Ectodermal cell (in vitro differentiated cells): ENCODE data around the gene SYPL2.

Source experiments
- H3K27ac ChIP-seq: 2 replicates; pipeline ENCODE4 v1.7.0; 2013; ENCODE audit warnings: mild to moderate bottlenecking, low read depth, low read length; ENCODE audit not compliant: insufficient read depth, poor library complexity, severe bottlenecking
- H3K27me3 ChIP-seq: 2 replicates; pipeline ENCODE4 v1.7.0; 2013; ENCODE audit warnings: mild to moderate bottlenecking, low read length; ENCODE audit not compliant: insufficient read depth, control insufficient read depth, poor library complexity, severe bottlenecking
- H3K36me3 ChIP-seq: one replicate; pipeline ENCODE4 v1.7.0; 2013; ENCODE audit warnings: low read length; ENCODE audit not compliant: control insufficient read depth, insufficient read depth
- H3K4me1 ChIP-seq: one replicate; pipeline ENCODE4 v1.7.0; 2013; ENCODE audit warnings: low read length; ENCODE audit not compliant: control insufficient read depth, insufficient read depth
- H3K4me3 ChIP-seq: 2 replicates; pipeline ENCODE4 v1.7.0; 2013; ENCODE audit warnings: low read depth, low read length, control low read depth; ENCODE audit not compliant: insufficient read depth
- H3K9me3 ChIP-seq: 2 replicates; pipeline ENCODE4 v1.7.0; 2013; ENCODE audit warnings: mild to moderate bottlenecking, low read length, moderate library complexity; ENCODE audit not compliant: control insufficient read depth
- WGBS, 2 experiments: methylation state at CpG; one replicate each; pipeline ENCODE4 v1.1.7; 2013; ENCODE audit warnings: missing lambda C conversion rate in 2 of 2; 5-methylcytosine and 5-hydroxymethylcytosine counted together

SYPL2 gene

GRCh38 chr1:109481646-109482045 lies 15.3 kb downstream of the SYPL2 start:
- Histone ChIP-seq H3K4me3 (no peak overlapping the region), H3K4me1 (no peaks in the 10 kb centered on the region), H3K9me3 (no peaks in the 10 kb centered on the region), H3K27ac (no peak overlapping the region), H3K27me3 (peaks cover 27% of the 10 kb centered on the region), H3K36me3 (no peaks in the 10 kb centered on the region)
- WGBS, 2 experiments, result 82 to 89% methylated on average over 2 of the region's 2 CpGs

- H3K36me3 ChIP-seq, result no peaks in the 10 kb centered on the region
- peaks cover 24% of the 10 kb centered on the region for H3K27me3 ChIP-seq
- no peaks in the 10 kb centered on the region for H3K4me1 ChIP-seq
- no peaks in the 10 kb centered on the region for H3K9me3 ChIP-seq
- no peak overlapping the region for H3K4me3 ChIP-seq
- H3K27ac ChIP-seq, result no peak overlapping the region
These were observed 15.9 kb downstream of the SYPL2 start for GRCh38 chr1:109482242-109482641.

- H3K4me3 ChIP-seq, result peak overlapping the region; percentile 75
- H3K4me1 ChIP-seq, result no peaks in the 10 kb centered on the region
- H3K27me3 ChIP-seq, result peaks cover 23% of the 10 kb centered on the region
- no peaks in the 10 kb centered on the region for H3K9me3 ChIP-seq
- no peak overlapping the region for H3K27ac ChIP-seq
- H3K36me3 ChIP-seq, result no peaks in the 10 kb centered on the region
- 13 to 14% methylated on average over 24 to 26 of the region's 29 CpGs for WGBS, 2 experiments
These were observed 16.7 kb downstream of the SYPL2 start for GRCh38 chr1:109482791-109483671.

DNA sequence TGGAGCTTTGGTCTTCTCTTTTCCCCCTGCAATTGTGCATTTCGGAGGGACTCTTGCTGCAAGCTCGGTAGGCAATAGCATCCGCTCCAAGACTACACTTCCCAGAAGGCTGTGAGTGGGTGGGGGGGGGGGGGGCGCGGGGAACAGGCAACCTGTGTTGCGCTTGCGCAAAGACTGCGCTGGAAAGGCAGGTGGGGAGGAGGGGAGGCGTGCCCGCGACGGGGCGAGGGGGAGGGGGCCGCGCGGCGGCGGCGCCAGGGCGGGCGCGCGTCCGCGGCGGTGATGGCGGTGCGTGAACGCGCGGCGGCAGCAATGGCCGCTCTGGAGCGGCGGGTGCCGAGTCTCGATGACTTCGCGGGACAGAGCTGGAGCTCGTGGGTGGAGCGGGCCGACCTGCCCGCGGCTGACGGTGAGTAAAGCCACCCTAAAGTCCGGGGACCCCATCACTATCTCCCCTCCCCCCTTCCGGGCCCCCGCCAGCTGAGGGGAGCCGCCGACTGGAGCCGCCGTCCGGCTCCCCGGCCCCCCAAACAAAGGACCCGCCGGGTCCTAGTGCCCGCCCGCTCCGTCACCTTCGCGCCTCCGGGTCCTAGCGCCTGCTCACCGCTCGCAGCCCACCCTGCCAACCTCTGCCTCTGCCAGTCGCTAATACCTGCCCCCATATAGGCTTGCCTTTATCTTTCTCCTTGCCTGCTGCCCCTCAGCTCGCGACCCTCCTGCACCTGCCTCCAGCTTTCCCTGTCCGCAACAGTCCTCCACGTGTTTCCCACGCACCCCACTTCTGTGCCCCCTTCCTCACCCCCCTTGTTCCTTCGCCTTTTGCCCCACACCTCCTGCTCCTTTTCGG lies 17.5 kb downstream of the SYPL2 start, which contains the start of gene ATXN7L2:
ATXN7L2 (plus strand) TSS at position 234 of the 847 bp plus-strand sequence; CDS start at position 283, 49 bp downstream.
- WGBS, 2 experiments, result 0% methylated on average over 68 of the region's 73 CpGs
- no peaks in the 10 kb centered on the region for H3K4me1 ChIP-seq
- no peaks in the 10 kb centered on the region for H3K9me3 ChIP-seq
- H3K27me3 ChIP-seq, result peaks cover 19% of the 10 kb centered on the region
- H3K36me3 ChIP-seq, result no peaks in the 10 kb centered on the region
- peak within 1 kb of the TSS; percentile 75 for H3K4me3 ChIP-seq
- H3K27ac ChIP-seq, result peak within 1 kb of the TSS; percentile 97

DNA sequence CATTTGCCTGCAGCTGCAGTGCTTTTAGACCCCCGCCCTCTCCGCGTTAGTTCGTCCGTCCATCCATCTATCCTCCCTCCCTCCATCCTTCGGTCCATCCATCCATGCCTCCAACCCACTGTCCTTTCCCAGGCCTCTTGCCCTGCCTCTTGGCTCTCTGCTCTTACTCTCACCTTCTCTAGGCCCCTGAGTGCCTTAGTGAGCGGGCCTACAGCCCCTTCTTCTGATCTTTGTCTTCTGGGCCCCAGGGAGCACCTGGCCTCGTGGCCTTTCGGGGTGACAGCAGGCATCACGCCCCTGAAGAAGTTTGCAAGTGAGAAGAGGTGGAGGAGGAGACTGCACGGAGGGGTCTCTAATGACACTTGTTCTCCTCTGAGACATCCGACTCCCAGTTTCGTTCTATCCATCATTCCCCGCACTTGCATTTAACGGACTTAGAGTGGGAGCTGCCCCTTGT lies 18.2 kb downstream of the SYPL2 start:
- H3K27ac ChIP-seq, result no peak overlapping the region
- H3K36me3 ChIP-seq, result no peaks in the 10 kb centered on the region
- H3K4me1 ChIP-seq, result no peaks in the 10 kb centered on the region

GRCh38 chr1:109485001-109485400 lies 18.7 kb downstream of the SYPL2 start:
- Histone ChIP-seq H3K36me3 (no peaks in the 10 kb centered on the region), H3K27ac (no peak overlapping the region), H3K27me3 (peaks cover 14% of the 10 kb centered on the region), H3K9me3 (no peaks in the 10 kb centered on the region), H3K4me1 (no peaks in the 10 kb centered on the region), H3K4me3 (peak overlapping the region; percentile 75)
- 20 to 31% methylated on average over 3 of the region's 3 CpGs for WGBS, 2 experiments

More for the DNA sequence above, 18.2 kb downstream of the SYPL2 start:
- 5 to 8% methylated on average over 14 to 15 of the region's 15 CpGs for WGBS, 2 experiments
- peak overlapping the region; percentile 75 for H3K4me3 ChIP-seq
- no peaks in the 10 kb centered on the region for H3K9me3 ChIP-seq
- H3K27me3 ChIP-seq, result peaks cover 17% of the 10 kb centered on the region

GRCh38 chr1:109487261-109487660 lies 20.9 kb downstream of the SYPL2 start:
- H3K27me3 ChIP-seq, result peaks cover 3% of the 10 kb centered on the region
- H3K9me3 ChIP-seq, result no peaks in the 10 kb centered on the region
- WGBS, 2 experiments, result 90% methylated on average over 5 of the region's 5 CpGs
- H3K4me3 ChIP-seq, result no peak overlapping the region
- no peaks in the 10 kb centered on the region for H3K4me1 ChIP-seq
- H3K36me3 ChIP-seq, result peaks cover 4% of the 10 kb centered on the region
- H3K27ac ChIP-seq, result no peak overlapping the region

GRCh38 chr1:109488201-109488600 lies 21.9 kb downstream of the SYPL2 start:
- no peaks in the 10 kb centered on the region for H3K27me3 ChIP-seq
- no peaks in the 10 kb centered on the region for H3K4me1 ChIP-seq
- peaks cover 4% of the 10 kb centered on the region for H3K36me3 ChIP-seq
- no peak overlapping the region for H3K27ac ChIP-seq
- 79 to 82% methylated on average over 5 of the region's 5 CpGs for WGBS, 2 experiments
- no peaks in the 10 kb centered on the region for H3K9me3 ChIP-seq
- H3K4me3 ChIP-seq, result no peak overlapping the region

- Histone ChIP-seq H3K4me3 (no peak overlapping the region), H3K4me1 (no peaks in the 10 kb centered on the region), H3K27me3 (no peaks in the 10 kb centered on the region), H3K9me3 (no peaks in the 10 kb centered on the region), H3K36me3 (peaks cover 4% of the 10 kb centered on the region), H3K27ac (no peak overlapping the region)
- WGBS, 2 experiments, result 94% methylated on average over 12 of the region's 12 CpGs
These were observed 22.4 kb downstream of the SYPL2 start for GRCh38 chr1:109488696-109489095.
